Parathyroid adenoma (tissue), 2 donors: Measurements from ENCODE around the gene ATG4C.

ENCODE experiments used
- H2AFZ ChIP-seq: fragments of 300-600 bp; sonication (generic); one replicate; pipeline ENCODE4 v1.7.0; 2017; ENCODE audit warnings: antibody characterized with exemption, mild to moderate bottlenecking
- H3K27ac ChIP-seq: fragments of 300-600 bp; sonication (generic); one replicate; pipeline ENCODE4 v1.7.0; 2017
- H3K27me3 ChIP-seq: fragments of 300-600 bp; sonication (generic); one replicate; pipeline ENCODE4 v1.7.0; 2017; ENCODE audit warnings: low read length; ENCODE audit not compliant: control insufficient read depth, insufficient read depth
- H3K36me3 ChIP-seq: fragments of 300-600 bp; sonication (generic); one replicate; pipeline ENCODE4 v1.7.0; 2017; ENCODE audit warnings: low read length; ENCODE audit not compliant: control insufficient read depth, insufficient read depth
- H3K4me1 ChIP-seq: fragments of 300-600 bp; sonication (generic); one replicate; pipeline ENCODE4 v1.7.0; 2017; ENCODE audit warnings: control low read depth
- H3K4me2 ChIP-seq: fragments of 300-600 bp; sonication (generic); one replicate; pipeline ENCODE4 v1.7.0; 2017; ENCODE audit warnings: low read length
- H3K4me3 ChIP-seq: fragments of 300-600 bp; sonication (generic); one replicate; pipeline ENCODE4 v1.7.0; 2017; ENCODE audit warnings: low read depth, low read length
- H3K79me2 ChIP-seq: fragments of 300-600 bp; sonication (generic); one replicate; pipeline ENCODE4 v1.7.0; 2017; ENCODE audit warnings: control low read depth
- H3K9ac ChIP-seq: fragments of 300-600 bp; sonication (generic); one replicate; pipeline ENCODE4 v1.7.0; 2017; ENCODE audit warnings: mild to moderate bottlenecking
- H3K9me3 ChIP-seq: fragments of 300-600 bp; sonication (generic); one replicate; pipeline ENCODE4 v1.7.0; 2017; ENCODE audit warnings: low read length; ENCODE audit not compliant: control insufficient read depth
- CTCF ChIP-seq: fragments of 300-600 bp; sonication (generic); IDR thresholded peaks from one replicate; pipeline ENCODE4 v1.7.0; 2017; ENCODE audit warnings: antibody characterized with exemption, mild to moderate bottlenecking
- donor health status: primary hyperparathyroidism.

ATG4C gene

GRCh38 chr1:62832276-62832675 is 48.3 kb downstream of the ATG4C start:
- Histone ChIP-seq H3K4me3 (no peak overlapping the region), H3K9me3 (no peaks in the 10 kb centered on the region), H3K9ac (no peak overlapping the region), H3K4me1 (no peaks in the 10 kb centered on the region), H3K4me2 (no peak overlapping the region), H3K36me3 (no peaks in the 10 kb centered on the region), H3K79me2 (no peaks in the 10 kb centered on the region), H3K27ac (no peak overlapping the region), H2AFZ (no peak overlapping the region), H3K27me3 (no peaks in the 10 kb centered on the region)
- TF ChIP-seq CTCF = no peak

GRCh38 chr1:62833529-62833928 is 49.6 kb downstream of the ATG4C start:
- H3K4me3 ChIP-seq = no peak overlapping the region
- no peak overlapping the region for H3K4me2 ChIP-seq
- no peak overlapping the region for H3K27ac ChIP-seq
- H3K4me1 ChIP-seq = no peaks in the 10 kb centered on the region
- no peak overlapping the region for H3K9ac ChIP-seq
- no peaks in the 10 kb centered on the region for H3K9me3 ChIP-seq
- no peaks in the 10 kb centered on the region for H3K36me3 ChIP-seq
- no peak overlapping the region for H2AFZ ChIP-seq
- no peak for TF ChIP-seq CTCF
- H3K27me3 ChIP-seq = no peaks in the 10 kb centered on the region
- H3K79me2 ChIP-seq = no peaks in the 10 kb centered on the region

GRCh38 chr1:62834400-62834961 is 50.5 kb downstream of the ATG4C start:
- no peak overlapping the region for H3K4me2 ChIP-seq
- no peak overlapping the region for H3K4me3 ChIP-seq
- no peaks in the 10 kb centered on the region for H3K79me2 ChIP-seq
- no peak overlapping the region for H3K27ac ChIP-seq
- no peaks in the 10 kb centered on the region for H3K9me3 ChIP-seq
- no peak for TF ChIP-seq CTCF
- H3K36me3 ChIP-seq = no peaks in the 10 kb centered on the region
- no peaks in the 10 kb centered on the region for H3K4me1 ChIP-seq
- H3K27me3 ChIP-seq = no peaks in the 10 kb centered on the region
- H3K9ac ChIP-seq = no peak overlapping the region
- no peak overlapping the region for H2AFZ ChIP-seq

GRCh38 chr1:62836856-62837540 is 53.1 kb downstream of the ATG4C start:
- H3K27ac ChIP-seq = no peak overlapping the region
- TF ChIP-seq CTCF = no peak
- H3K36me3 ChIP-seq = no peaks in the 10 kb centered on the region
- no peak overlapping the region for H3K9ac ChIP-seq
- no peak overlapping the region for H3K4me2 ChIP-seq
- no peaks in the 10 kb centered on the region for H3K4me1 ChIP-seq
- no peaks in the 10 kb centered on the region for H3K79me2 ChIP-seq
- H2AFZ ChIP-seq = no peak overlapping the region
- H3K4me3 ChIP-seq = no peak overlapping the region
- no peaks in the 10 kb centered on the region for H3K27me3 ChIP-seq
- H3K9me3 ChIP-seq = no peaks in the 10 kb centered on the region

GRCh38 chr1:62840555-62840954 is 56.6 kb downstream of the ATG4C start:
- H3K27ac ChIP-seq = no peak overlapping the region
- no peak overlapping the region for H3K9ac ChIP-seq
- H3K9me3 ChIP-seq = no peaks in the 10 kb centered on the region
- no peak overlapping the region for H3K4me3 ChIP-seq
- no peak overlapping the region for H3K4me2 ChIP-seq
- H3K79me2 ChIP-seq = no peaks in the 10 kb centered on the region
- no peak overlapping the region for H2AFZ ChIP-seq
- no peaks in the 10 kb centered on the region for H3K36me3 ChIP-seq
- no peak for TF ChIP-seq CTCF
- H3K27me3 ChIP-seq = no peaks in the 10 kb centered on the region
- no peaks in the 10 kb centered on the region for H3K4me1 ChIP-seq
